Fibroblast of lung (primary cell): ENCODE data around the gene CDKL5. TPM values are rescaled to one million over a fixed set of nuclear protein-coding genes. Genes with fewer than 3 reads are reported as not detected.

Experiments used
- DNase-seq, 2 donors: peaks; one replicate each; pipeline versions ENCODE4 v3.0.0 to v3.0.0-alpha.2; 2010; ENCODE audit warnings: low read depth in 2 of 2
- H2AFZ ChIP-seq: 2 replicates; pipeline ENCODE4 v1.5.1; 2012; ENCODE audit warnings: low read length, control low read depth, inconsistent platforms
- H3K27ac ChIP-seq: 2 replicates; pipeline ENCODE4 v1.5.1; 2011; ENCODE audit warnings: low read length, control low read depth; ENCODE audit not compliant: insufficient read depth
- H3K27me3 ChIP-seq: 2 replicates; pipeline ENCODE4 v1.5.1; 2011; ENCODE audit warnings: mild to moderate bottlenecking, low read length; ENCODE audit not compliant: control insufficient read depth, insufficient read depth
- H3K36me3 ChIP-seq: 2 replicates; pipeline ENCODE4 v1.5.1; 2011; ENCODE audit warnings: low read length; ENCODE audit not compliant: control insufficient read depth, insufficient read depth
- H3K4me1 ChIP-seq: 2 replicates; pipeline ENCODE4 v1.5.1; 2011; ENCODE audit warnings: low read length; ENCODE audit not compliant: control insufficient read depth, insufficient read depth; ENCODE audit errors: extremely low read depth
- H3K4me2 ChIP-seq: 2 replicates; pipeline ENCODE4 v1.5.1; 2011; ENCODE audit warnings: low read length, control low read depth; ENCODE audit not compliant: insufficient read depth; ENCODE audit errors: extremely low read depth
- H3K4me3 ChIP-seq, 4 experiments: fragments of 200-600 bp in 1 of 4; sonication (generic) in 1 of 4; replicated peaks in 1 of 4; 2 replicates each; pipeline ENCODE4 v1.5.1; 2011 to 2016; ENCODE audit warnings: low read length in 4 of 4, low read depth in 3 of 4, mild to moderate bottlenecking in 3 of 4, control low read depth in 2 of 4, inconsistent platforms in 1 of 4, mixed read lengths in 1 of 4; ENCODE audit not compliant: insufficient read depth in 1 of 4; ENCODE audit errors: control extremely low read depth in 1 of 4
- H3K79me2 ChIP-seq: 2 replicates; pipeline ENCODE4 v1.5.1; 2012; ENCODE audit warnings: mild to moderate bottlenecking, low read length, inconsistent platforms; ENCODE audit not compliant: control insufficient read depth, insufficient read depth
- H3K9ac ChIP-seq: 2 replicates; pipeline ENCODE4 v1.5.1; 2011; ENCODE audit warnings: mild to moderate bottlenecking, low read length, control low read depth; ENCODE audit not compliant: insufficient read depth
- H3K9me3 ChIP-seq: 2 replicates; pipeline ENCODE4 v1.5.1; 2012; ENCODE audit warnings: low read depth, low read length; ENCODE audit not compliant: control insufficient read depth, insufficient read depth
- H4K20me1 ChIP-seq: 2 replicates; pipeline ENCODE4 v1.5.1; 2011; ENCODE audit warnings: low read length; ENCODE audit not compliant: control insufficient read depth, insufficient read depth; ENCODE audit errors: extremely low read depth
- CTCF ChIP-seq, 2 donors: IDR thresholded peaks in 1 of 2; conservative IDR thresholded peaks in 1 of 2; 1 replicate in 1 of 2; 2 replicates in 1 of 2; pipeline ENCODE4 v1.5.1; 2011 to 2012; ENCODE audit warnings: low read length in 2 of 2, control low read depth in 1 of 2, inconsistent platforms in 1 of 2, low read depth in 1 of 2, mild to moderate bottlenecking in 1 of 2
- EZH2 ChIP-seq: IDR thresholded peaks from 2 replicates; pipeline ENCODE4 v1.5.1; 2012; ENCODE audit warnings: low read length, control low read depth, mild to moderate bottlenecking; ENCODE audit errors: missing control alignments
- polyA plus RNA-seq, 2 donors: library from polyadenylated mRNA; depleted of rRNA in 1 of 2; stranded (reverse) in 1 of 2; unstranded in 1 of 2; fragments of >200 nt; gene quantifications; 2 replicates each; pipeline ENCODE4 v1.2.1, GENCODE V29; 2011 to 2012; ENCODE audit warnings: missing spikeins in 1 of 2
- total RNA-seq: library from RNA; depleted of rRNA; stranded (reverse); fragments of >200 nt; gene quantifications from 2 replicates; pipeline ENCODE4 v1.2.1, GENCODE V29; 2014

CDKL5 gene
- total and polyA plus RNA-seq, 2 donors (not counting 1 experiment from before 2014, with no cell fraction given) = 5.0 to 6.6 TPM

GRCh38 chrX:18390941-18391538 lies 34.4 kb upstream of the CDKL5 start:
- TF ChIP-seq EZH2 (no peak), CTCF (conservative IDR thresholded peaks at IDR 0.05 in 1 of 2, IDR thresholded peaks at IDR 0.05 in 1 of 2; ENCODE audit: low read depth in 1 of 2, low read length in 2 of 2) (peak in 1 of 2 donors; percentile 51)
- Histone ChIP-seq H3K79me2 (no peaks in the 10 kb centered on the region), H3K9ac (no peak overlapping the region), H4K20me1 (no peaks in the 10 kb centered on the region), H3K4me1 (no peaks in the 10 kb centered on the region), H3K36me3 (no peaks in the 10 kb centered on the region), H2AFZ (no peak overlapping the region), H3K4me2 (no peak overlapping the region), H3K9me3 (no peaks in the 10 kb centered on the region), H3K27ac (no peak overlapping the region), H3K27me3 (no peaks in the 10 kb centered on the region), H3K4me3 (no peak overlapping the region)
- DNase-seq = peak; percentile 46 to 71

GRCh38 chrX:18394477-18394876 lies 30.9 kb upstream of the CDKL5 start:
- Histone ChIP-seq H3K4me3 (no peak overlapping the region), H3K79me2 (no peaks in the 10 kb centered on the region), H3K9me3 (no peaks in the 10 kb centered on the region), H3K27me3 (no peaks in the 10 kb centered on the region), H3K27ac (no peak overlapping the region), H3K9ac (no peak overlapping the region), H3K36me3 (no peaks in the 10 kb centered on the region), H3K4me2 (peak overlapping the region; percentile 25), H2AFZ (peak overlapping the region; percentile 30), H3K4me1 (no peaks in the 10 kb centered on the region), H4K20me1 (no peaks in the 10 kb centered on the region)
- peak; percentile 24 to 33 for DNase-seq
- no peak for TF ChIP-seq EZH2
- TF ChIP-seq CTCF (conservative IDR thresholded peaks at IDR 0.05 in 1 of 2, IDR thresholded peaks at IDR 0.05 in 1 of 2; ENCODE audit: low read depth in 1 of 2, low read length in 2 of 2) = no peak

GRCh38 chrX:18401848-18402213 lies 23.6 kb upstream of the CDKL5 start:
- DNase-seq = no peak
- Histone ChIP-seq H3K9ac (no peak overlapping the region), H3K9me3 (no peaks in the 10 kb centered on the region), H3K27ac (no peak overlapping the region), H3K4me3 (no peak overlapping the region), H3K4me2 (no peak overlapping the region), H4K20me1 (no peaks in the 10 kb centered on the region), H3K4me1 (no peaks in the 10 kb centered on the region), H3K27me3 (no peaks in the 10 kb centered on the region), H2AFZ (no peak overlapping the region), H3K36me3 (no peaks in the 10 kb centered on the region), H3K79me2 (no peaks in the 10 kb centered on the region)
- no peak for TF ChIP-seq CTCF (conservative IDR thresholded peaks at IDR 0.05 in 1 of 2, IDR thresholded peaks at IDR 0.05 in 1 of 2; ENCODE audit: low read depth in 1 of 2, low read length in 2 of 2)
- no peak for TF ChIP-seq EZH2
